ENCODE measurements around the gene SMIM41.

SMIM41 gene

DNA sequence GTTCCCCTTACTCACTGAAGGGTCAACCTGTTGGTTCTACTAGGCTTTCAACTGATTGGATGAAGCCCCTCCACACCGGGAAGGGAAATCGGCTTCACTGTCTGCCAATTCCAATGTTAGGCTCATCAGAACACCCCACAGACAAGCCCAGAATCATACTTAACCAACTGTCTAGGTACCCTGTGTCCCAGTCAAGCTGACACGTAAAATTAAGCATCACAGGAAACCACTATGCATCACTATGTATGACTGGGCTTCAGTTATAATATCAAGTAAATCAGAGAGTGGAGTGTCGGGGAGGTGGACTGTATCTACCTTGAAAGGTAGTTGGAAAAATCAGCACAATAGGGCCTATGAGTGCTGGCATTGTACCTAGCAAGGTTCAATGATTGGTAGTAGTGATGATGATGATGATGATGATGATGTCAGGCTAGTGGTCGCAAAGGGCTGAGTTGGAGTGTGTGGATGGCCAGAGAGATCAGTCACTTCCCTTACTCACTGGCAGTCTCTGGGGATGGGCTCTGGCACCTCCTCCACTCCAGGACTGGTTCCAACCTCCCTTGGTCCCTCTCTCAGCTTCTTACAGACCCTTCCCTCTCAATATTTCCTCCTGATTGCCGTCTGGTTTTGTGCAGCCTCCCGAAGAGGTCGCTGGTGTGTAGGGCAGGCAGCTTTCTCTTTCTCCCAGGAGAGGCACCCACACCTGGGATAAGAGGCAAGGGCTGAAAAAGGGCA lies 13.0 kb upstream of the SMIM41 start:
- H3K4me3 ChIP-seq (ENCODE audit: low read depth, low read length), result no peak overlapping the region
- no peaks in the 10 kb centered on the region for H3K27me3 ChIP-seq (replicated peaks)
- TF ChIP-seq, protein P1, sequence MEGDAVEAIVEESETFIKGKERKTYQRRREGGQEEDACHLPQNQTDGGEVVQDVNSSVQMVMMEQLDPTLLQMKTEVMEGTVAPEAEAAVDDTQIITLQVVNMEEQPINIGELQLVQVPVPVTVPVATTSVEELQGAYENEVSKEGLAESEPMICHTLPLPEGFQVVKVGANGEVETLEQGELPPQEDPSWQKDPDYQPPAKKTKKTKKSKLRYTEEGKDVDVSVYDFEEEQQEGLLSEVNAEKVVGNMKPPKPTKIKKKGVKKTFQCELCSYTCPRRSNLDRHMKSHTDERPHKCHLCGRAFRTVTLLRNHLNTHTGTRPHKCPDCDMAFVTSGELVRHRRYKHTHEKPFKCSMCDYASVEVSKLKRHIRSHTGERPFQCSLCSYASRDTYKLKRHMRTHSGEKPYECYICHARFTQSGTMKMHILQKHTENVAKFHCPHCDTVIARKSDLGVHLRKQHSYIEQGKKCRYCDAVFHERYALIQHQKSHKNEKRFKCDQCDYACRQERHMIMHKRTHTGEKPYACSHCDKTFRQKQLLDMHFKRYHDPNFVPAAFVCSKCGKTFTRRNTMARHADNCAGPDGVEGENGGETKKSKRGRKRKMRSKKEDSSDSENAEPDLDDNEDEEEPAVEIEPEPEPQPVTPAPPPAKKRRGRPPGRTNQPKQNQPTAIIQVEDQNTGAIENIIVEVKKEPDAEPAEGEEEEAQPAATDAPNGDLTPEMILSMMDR (IDR thresholded peaks at IDR 0.05; ENCODE audit: low read depth, low read length, missing control alignments), result no peak

DNA sequence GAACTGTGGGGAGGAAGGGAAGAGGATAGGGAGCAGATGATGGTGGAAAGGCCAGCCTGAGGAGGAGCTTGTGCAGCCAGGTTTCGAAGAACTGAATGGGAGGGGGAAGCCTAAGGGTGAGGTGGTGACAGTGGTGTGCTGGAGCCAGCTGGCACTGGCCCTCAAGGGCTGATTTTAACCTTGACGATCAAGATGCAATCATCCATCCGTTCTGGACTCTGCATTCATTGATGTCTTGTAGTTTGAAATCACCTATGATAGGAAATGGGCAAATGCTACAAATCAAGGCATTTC lies 12.5 kb upstream of the SMIM41 start:
- H3K4me3 ChIP-seq (ENCODE audit: low read depth, low read length), result no peak overlapping the region
- no peak for DNase-seq
- in situ Hi-C loops (cut with HindIII; ENCODE audit: low pct_ligation_motif_present, low sequenced_read_pairs), result no loop called here
- H3K27me3 ChIP-seq (replicated peaks), result no peaks in the 10 kb centered on the region
- no peaks in the 10 kb centered on the region for H3K36me3 ChIP-seq (replicated peaks)
- TF ChIP-seq, protein P1 (IDR thresholded peaks at IDR 0.05; ENCODE audit: low read depth, low read length, missing control alignments), result no peak
- no peak overlapping the region for H3K27ac ChIP-seq

More for the DNA sequence above, 13.0 kb upstream of the SMIM41 start:
- Histone ChIP-seq H3K36me3 (replicated peaks) (no peaks in the 10 kb centered on the region), H3K27ac (no peak overlapping the region)
- no peak for DNase-seq
- in situ Hi-C loops (cut with HindIII; ENCODE audit: low pct_ligation_motif_present, low sequenced_read_pairs), result no loop called here

DNA sequence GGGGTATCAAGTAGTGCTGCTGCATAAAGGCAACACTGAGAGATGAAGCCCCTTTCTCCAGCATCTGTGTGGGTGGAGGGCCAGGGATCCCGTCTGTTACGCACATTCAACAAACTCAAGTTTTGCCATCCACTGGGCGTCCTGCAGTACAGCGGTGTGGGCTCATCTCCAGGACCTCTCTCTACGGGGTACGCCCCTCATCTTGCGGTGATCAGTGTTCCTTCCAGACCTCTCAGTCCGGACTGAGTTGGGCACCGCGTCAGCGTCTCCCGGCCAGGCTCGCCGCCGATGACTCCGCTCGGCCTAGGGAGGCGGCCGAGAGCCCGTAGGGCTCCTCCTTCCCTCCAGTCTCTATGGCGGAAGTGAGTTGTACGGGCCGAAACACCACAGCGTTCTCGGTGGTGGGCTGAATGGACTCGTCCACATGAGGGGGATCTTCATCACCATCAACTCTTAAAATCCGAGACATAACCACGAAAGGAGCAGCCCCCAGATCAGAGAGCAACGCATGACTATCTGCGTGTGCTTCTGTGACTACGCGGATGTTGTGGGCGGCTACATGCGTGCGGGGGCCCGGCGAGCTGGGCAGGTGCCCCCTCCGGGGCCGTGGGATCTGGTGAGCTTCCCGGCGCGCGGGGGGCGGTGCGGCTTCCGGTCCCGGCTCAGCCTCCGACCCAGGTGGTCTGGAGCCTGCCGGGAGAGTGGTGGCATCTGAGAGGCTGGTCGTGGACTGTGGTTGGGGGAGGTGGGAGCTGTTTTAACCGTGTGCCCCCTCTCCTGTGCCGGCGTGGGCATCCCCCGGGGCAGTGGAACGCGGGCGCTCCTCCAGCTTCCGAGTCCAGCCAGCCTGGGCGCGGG lies 9.9 kb upstream of the SMIM41 start, which contains the start of gene ATG101:
Gene ATG101, plus strand, starts transcription at position 652 of the 858 bp plus-strand sequence. CDS start 3,673 bp downstream, outside the sequence.
- peak; percentile 89 for DNase-seq
- Histone ChIP-seq H3K36me3 (replicated peaks) (peaks cover 6% of the 10 kb centered on the region), H3K27me3 (replicated peaks) (no peaks in the 10 kb centered on the region), H3K4me3 (ENCODE audit: low read depth, low read length) (peak within 1 kb of the TSS; percentile 99), H3K27ac (peak within 1 kb of the TSS; percentile 98)
- TF ChIP-seq, protein P1 (IDR thresholded peaks at IDR 0.05; ENCODE audit: low read depth, low read length, missing control alignments), result peak; percentile 78
- in situ Hi-C loops (cut with HindIII; ENCODE audit: low pct_ligation_motif_present, low sequenced_read_pairs), result no loop called here

DNA sequence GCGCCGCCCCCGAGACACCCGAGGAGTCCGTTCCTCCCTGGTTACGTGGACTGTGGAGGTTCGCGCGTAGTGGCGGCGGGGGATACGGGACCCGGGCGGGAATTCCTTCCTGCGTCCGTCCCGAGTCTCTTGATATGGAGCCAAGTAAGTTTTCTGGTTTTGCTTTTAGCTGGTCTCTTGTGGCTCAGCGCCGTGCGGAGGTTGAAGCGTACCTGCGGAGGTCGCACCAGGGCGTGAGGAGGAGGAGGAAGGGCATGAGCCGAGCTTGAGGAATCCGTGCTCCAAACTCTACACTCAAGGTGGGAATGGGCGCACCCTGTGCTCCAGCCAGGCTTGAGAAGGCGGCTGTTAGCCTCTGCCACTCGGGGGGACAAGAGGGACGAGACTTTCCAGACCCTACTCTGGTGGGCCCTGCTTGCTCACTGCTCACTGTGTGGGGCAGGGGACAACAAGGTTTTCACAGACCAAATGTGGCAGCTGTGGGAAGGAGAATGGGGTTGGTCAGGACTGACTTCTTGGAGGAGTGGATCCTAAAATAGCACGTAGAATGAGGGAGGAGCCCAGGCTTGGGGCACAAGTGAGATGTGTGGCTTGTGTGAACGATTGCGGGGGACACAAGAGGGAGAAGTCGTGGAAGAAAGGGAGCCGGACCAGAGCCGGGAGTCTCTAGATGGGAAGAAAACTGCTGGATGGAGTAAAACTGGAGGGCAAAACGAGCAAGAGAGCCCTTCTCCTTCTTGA lies 9.1 kb upstream of the SMIM41 start:
- TF ChIP-seq, protein P1 (IDR thresholded peaks at IDR 0.05; ENCODE audit: low read depth, low read length, missing control alignments), result no peak
- peak overlapping the region; percentile 99 for H3K4me3 ChIP-seq (ENCODE audit: low read depth, low read length)
- H3K36me3 ChIP-seq (replicated peaks), result peaks cover 12% of the 10 kb centered on the region
- DNase-seq, result no peak
- H3K27ac ChIP-seq, result peak overlapping the region; percentile 98
- no peaks in the 10 kb centered on the region for H3K27me3 ChIP-seq (replicated peaks)
- in situ Hi-C loops (cut with HindIII; ENCODE audit: low pct_ligation_motif_present, low sequenced_read_pairs), result no loop called here

DNA sequence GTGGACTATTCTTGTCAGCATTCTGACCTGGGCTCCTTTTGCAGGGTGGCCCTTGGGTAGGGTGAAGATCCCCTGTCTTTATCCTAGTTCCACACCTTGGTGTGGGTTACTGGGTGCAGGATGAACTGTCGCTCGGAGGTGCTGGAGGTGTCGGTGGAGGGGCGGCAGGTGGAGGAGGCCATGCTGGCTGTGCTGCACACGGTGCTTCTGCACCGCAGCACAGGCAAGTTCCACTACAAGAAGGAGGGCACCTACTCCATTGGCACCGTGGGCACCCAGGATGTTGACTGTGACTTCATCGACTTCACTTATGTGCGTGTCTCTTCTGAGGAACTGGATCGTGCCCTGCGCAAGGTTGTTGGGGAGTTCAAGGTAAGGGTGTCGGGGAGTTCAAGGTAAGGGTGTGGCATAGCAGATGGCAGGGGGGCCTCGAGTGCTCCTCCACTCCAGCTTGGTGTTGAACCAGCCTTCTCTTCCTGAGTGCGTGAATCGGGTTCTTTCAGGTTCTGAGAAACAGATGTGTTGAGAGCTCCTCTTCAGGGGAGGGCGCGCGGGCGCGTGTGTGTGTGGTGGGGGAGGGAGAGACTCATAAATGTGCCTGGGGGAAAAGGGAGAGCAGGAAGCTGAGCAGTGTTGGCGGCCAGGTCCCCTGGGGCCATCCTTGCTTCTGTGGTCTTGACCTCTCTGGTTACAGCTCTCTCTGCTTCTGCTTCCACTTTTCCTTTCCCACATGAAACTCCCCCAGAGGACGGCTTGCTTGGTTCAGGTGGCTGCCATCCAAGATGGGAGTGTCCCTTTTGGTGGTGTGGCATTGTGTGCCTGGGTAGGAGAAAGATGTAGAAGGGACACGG lies 5.7 kb upstream of the SMIM41 start:
- in situ Hi-C loops (cut with HindIII; ENCODE audit: low pct_ligation_motif_present, low sequenced_read_pairs), result no loop called here
- H3K27ac ChIP-seq, result no peak overlapping the region

More for the DNA sequence above, 5.7 kb upstream of the SMIM41 start:
- peak; percentile 75 for DNase-seq
- TF ChIP-seq, protein P1 (IDR thresholded peaks at IDR 0.05; ENCODE audit: low read depth, low read length, missing control alignments), result no peak
- peaks cover 40% of the 10 kb centered on the region for H3K36me3 ChIP-seq (replicated peaks)
- no peak overlapping the region for H3K4me3 ChIP-seq (ENCODE audit: low read depth, low read length)
- no peaks in the 10 kb centered on the region for H3K27me3 ChIP-seq (replicated peaks)

All from brain microvascular endothelial cell (primary cell).